CD4-positive, alpha-beta T cell treated with Interleukin-17A for 1 hour (primary cell): ENCODE results near the gene KCNH6.

Source experiments
- DNase-seq: peaks from one replicate; pipeline ENCODE4 v3.0.0-alpha.2; 2020

The KCNH6 gene

GRCh38 chr17:63514477-63514876 lies 8.7 kb upstream of the KCNH6 start:
- DNase-seq: no peak

GRCh38 chr17:63514974-63515373 lies 8.2 kb upstream of the KCNH6 start:
- DNase-seq: no peak

GRCh38 chr17:63515426-63515825 lies 7.7 kb upstream of the KCNH6 start:
- DNase-seq: no peak

GRCh38 chr17:63516910-63517824 lies 6.0 kb upstream of the KCNH6 start:
- DNase-seq: no peak

GRCh38 chr17:63517825-63518534 lies 5.2 kb upstream of the KCNH6 start:
- DNase-seq: no peak

GRCh38 chr17:63519116-63519881 lies 3.9 kb upstream of the KCNH6 start:
- no peak for DNase-seq

GRCh38 chr17:63519972-63520882 lies 2.9 kb upstream of the KCNH6 start:
- DNase-seq: no peak

GRCh38 chr17:63524051-63524450 lies 893 bp downstream of the KCNH6 start:
- DNase-seq: no peak

- no peak for DNase-seq
These were observed 2.2 kb downstream of the KCNH6 start for GRCh38 chr17:63525190-63525946.

- DNase-seq: no peak
These were observed 3.7 kb downstream of the KCNH6 start for GRCh38 chr17:63526861-63527260.

- no peak for DNase-seq
These were observed 5.0 kb downstream of the KCNH6 start for GRCh38 chr17:63528183-63528582.

GRCh38 chr17:63529711-63530556 lies 6.8 kb downstream of the KCNH6 start:
- DNase-seq: no peak

- no peak for DNase-seq
These were observed 7.4 kb downstream of the KCNH6 start for GRCh38 chr17:63530557-63531021.

- no peak for DNase-seq
These were observed 8.1 kb downstream of the KCNH6 start for GRCh38 chr17:63531022-63531965.

- DNase-seq: no peak
These were observed 10.4 kb downstream of the KCNH6 start for GRCh38 chr17:63533433-63534077.

- DNase-seq: no peak
These were observed 11.0 kb downstream of the KCNH6 start for GRCh38 chr17:63534078-63534570.

- no peak for DNase-seq
These were observed 11.8 kb downstream of the KCNH6 start for GRCh38 chr17:63534816-63535455.

GRCh38 chr17:63535640-63536039 lies 12.5 kb downstream of the KCNH6 start:
- DNase-seq: no peak
